ENCODE measurements around the gene EVI5.
A peak's percentile ranks its signal among the peaks of the same experiment; 100 is the strongest.
"Not testable (repeated sequence)": the region's sequence is repeated elsewhere in the genome, so short reads cannot be mapped to it uniquely, and the experiment has no call there.

EVI5 gene

DNA sequence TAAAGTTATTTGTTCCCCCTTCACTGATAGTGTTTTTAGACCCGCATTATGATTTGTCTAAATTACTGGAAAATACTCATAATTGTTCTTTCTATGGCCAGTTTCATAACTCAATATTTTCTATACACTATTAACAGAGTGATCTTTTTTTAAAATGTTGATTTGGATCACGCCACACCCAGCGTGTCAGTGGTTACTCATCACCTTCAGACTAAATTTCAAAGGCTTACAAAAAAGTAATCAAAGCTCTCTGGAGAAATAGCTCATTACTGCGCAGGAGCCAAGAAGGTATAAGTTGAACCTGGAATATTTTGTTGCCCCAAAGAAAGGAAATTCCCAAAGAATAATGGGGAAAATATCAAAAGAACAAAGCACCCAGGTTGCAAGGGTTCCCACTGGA, 104.9 kb downstream of the EVI5 start:
- DNase-seq, result no peak

DNA sequence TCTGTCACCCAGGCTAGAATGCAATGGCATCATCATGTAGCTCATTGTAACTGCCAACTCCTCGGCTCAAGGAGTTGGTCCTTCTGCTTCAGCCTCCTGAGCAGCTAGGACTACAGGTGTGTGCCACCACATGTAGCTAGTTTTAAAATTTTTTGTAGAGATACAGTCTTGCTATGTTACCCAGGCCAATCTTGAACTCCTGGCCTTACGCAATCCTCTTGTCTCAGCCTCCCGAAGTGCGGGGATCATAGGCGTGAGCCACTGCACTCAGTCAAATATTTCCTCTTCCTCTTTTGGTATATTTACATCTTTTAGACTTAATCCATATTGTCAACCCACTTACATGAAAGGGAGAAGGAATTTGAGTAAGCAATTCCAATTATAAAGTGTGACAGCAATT, 121.1 kb downstream of the EVI5 start:
- DNase-seq, result no peak

DNA sequence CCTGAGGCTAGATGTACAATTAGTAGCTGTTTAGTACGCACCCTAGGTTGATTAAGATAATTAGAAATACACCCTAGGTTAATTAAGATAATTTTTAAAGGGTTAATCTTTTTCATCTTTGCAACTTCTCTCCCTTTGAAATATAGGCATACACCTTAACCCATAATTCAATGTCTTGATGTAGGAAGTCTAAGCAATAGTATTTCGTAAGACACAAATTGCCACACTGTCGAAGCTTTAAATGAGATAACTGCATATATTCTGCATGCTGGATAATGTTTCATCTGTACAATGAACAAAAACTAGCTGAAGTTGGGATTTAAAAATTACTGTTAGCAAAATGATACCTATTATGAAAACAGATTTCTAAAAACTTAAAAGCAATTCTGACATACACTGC, 122.9 kb downstream of the EVI5 start:
- DNase-seq, result no peak

DNA sequence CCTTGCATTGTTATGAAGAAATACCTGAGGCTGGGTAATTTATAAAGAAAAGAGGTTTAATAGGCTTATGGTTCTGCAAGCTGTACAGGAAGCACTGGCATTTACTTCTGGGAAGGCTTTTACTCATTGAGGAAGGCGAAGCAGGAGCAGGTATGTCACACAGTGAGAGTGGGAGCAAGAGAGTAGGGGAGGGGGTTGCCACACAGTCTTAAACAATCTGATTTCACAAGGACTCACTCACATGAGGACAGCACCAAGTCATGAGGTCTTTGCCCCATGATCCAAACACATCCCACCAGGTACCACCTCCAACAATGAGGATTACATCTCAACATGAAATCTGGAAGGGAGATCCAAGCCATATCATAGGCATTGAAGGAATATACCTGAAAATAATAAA, 127.2 kb downstream of the EVI5 start:
- DNase-seq, result no peak

DNA sequence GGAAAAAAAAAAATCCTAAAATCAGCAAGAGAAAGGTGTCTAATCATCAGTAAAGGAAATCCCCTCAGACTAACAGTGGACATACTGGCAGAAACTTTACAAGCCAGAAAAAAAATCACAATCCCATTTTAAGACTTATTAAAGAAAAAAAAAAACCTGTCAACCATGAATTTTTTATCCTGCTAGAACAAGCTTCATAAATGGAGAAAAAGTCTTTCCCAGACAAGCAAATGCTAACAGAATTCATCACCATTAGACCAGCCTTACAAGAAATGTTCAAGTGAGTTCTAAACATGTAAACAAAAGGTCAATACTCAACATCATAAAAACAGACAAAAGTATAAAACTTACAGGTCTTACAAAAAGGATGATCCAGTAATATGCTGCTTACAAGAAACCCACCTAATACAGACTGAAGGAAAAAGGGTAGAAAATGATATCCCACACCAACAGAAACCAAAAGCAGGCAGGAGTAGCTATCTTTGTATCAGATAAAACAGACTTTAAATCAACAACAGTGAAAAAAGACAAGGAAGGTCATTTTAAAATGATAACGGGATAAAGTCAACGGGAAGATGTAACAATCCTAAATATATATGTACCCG, 129.6 kb downstream of the EVI5 start:
- DNase-seq, result no peak

DNA sequence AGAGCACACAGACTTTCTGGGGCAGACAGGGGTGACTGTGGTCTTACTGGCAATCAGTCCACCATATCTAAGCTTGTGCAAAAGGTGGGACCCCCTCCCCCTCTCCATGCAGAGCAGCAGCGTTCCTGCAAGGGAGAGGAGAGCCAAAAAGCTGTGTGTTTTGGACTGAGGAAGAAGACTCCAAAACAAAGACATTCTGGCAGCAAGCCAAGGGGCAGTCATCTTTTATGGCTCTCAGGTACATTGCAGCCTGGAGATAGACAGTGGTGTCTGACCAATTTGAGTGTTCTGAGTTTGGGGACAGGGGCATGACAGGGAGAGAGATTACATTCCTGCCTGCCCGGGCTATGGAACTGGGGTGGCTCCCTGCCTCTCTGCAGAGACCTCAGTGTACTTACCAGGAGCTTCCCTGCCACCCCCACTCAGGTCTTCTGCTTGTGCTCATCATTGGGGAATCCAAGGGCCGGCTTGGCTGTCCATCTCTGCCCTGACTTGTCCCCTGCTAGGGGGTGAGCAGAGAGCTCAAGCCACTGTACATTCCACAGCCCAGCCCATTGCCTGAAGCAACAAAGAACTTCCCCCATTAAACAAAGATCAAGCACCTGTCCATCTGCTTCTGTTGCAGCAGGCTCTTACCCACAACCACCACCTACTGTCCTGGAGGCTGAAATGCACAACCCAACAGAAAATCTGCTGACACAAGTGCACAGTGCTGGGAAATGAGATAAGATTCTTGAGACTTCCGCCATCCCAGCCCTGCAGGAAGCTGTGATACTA, 131.1 kb downstream of the EVI5 start:
- DNase-seq, result no peak

DNA sequence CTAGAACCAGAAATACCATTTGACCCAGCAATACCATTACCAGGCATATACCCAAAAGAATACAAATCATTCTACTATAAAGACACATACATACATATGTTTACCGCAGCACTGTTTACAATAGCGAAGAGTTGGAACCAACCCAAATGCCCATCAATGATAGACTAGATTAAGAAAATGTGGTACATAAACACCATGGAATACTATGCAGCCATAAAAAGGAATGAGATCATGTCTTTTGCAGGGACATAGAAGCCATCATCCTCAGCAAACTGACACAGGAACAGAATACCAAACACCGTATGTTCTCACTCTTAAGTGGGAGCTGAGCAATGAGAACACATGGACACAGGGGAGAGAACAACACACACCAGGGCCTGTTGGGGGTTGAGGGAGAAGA, 144.2 kb downstream of the EVI5 start:
- DNase-seq, result not testable (repeated sequence)

DNA sequence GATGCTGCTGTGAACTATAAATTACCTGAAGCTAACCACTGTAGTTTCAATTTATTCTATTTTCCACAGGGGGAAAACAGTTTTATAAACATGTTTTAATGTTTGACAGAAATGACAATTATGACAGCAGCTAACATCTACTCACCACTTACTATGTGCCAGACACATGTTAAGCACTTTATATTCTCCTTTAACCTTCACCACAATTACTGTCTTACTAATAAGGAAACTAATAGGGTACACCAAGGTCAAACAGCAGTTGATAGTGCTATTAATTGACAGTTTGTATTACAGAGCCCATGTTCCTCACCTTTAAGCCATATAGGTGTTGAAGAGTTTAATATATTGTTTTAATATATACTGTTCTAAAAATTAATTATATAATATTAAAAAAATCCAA, 146.4 kb downstream of the EVI5 start:
- DNase-seq, result no peak

DNA sequence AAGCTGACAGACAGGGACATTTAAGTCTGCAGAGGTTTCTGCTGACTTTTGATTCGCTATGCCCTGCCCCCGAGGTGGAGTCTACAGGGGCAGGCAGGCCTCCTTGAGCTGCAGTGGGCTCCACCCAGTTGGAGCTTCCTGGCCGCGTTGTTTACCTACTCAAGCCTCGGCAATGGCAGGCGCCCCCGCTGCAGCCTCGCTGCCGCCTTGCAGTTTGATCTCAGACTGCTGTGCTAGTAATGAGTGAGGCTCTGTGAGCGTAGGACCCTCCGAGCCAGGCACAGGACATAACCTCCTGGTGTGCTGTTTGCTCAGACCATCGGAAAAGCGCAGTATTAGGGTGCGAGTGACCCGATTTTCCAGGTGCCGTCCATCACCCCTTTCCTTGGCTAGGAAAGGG, 149.7 kb downstream of the EVI5 start:
- DNase-seq, result not testable (repeated sequence)

DNA sequence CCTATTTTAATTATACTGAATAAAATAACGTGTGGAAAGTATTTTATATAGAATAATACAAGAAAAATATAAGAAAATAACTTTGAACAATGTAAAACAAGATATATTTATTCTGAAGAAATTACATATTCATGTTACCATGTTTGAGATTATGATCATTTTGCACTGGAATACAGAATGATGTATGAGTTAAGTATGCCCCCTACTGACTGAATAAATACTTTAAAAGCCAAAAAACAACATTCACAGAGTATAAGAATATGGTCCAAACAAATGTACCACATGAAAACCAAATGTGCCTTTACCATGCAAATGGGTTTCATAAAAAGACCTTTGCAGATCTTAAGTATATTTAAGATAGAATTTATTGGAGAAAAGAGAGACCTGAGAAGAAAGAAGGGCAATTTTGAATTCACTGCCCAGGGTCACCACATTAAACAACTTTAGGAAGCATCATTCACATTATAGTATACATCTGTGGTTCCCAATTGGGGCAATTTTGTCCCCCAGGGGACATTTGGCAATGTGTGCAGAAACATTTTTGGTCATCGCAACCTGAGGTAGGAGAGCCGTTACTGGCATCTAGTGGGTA, 161.6 kb downstream of the EVI5 start:
- peak; percentile 4 for DNase-seq

DNA sequence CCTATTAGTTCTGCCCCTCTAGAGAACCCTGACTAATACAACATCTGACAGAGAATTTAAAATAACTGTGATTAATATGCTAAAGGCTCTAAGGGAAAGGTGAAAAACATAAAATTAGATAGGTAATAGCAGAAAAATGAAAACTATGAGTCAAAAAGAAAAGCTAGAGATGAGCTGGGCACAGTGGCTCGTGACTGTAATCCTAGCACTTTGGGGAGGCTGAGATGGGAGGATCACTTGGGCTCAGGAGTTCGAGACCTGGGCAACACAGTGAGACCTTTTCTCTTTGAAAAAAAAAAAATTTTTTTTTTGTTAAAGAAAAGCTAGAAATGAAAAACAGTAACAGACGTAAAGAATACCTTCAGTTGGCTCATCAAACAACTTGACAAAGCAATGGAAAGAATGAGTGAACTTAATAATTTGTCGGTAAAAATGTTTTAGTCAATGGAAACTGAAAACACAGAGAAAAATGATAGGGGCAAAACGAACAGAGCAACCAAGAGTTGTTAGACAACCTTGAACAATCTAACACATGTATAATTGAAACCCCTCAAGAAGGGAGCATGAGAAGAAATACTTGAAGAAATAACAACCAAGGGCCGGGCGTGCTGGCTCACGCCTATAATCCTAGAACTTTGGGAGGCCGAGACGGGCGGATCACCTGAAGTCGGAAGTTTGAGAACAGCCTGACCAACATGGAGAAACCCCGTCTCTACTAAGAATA, 165.3 kb downstream of the EVI5 start:
- DNase-seq, result no peak

DNA sequence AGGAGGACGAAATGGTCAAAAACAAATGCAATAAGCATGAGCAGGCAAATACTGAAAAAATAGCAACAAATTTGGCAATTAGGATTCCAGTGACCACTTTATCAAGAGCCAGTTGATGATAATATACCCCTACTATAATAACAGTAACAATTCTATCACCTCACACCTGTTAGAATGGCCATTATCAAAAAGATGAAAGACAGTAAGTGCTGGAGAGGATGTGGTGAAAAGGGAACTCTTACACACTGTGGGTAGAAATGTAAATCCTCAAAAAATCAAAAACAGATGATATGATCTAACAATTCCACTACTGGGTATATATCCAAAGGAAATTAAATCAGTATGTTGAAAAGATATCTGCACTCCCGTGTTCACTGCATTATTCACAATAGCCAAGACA, 183.9 kb downstream of the EVI5 start:
- no peak for DNase-seq

DNA sequence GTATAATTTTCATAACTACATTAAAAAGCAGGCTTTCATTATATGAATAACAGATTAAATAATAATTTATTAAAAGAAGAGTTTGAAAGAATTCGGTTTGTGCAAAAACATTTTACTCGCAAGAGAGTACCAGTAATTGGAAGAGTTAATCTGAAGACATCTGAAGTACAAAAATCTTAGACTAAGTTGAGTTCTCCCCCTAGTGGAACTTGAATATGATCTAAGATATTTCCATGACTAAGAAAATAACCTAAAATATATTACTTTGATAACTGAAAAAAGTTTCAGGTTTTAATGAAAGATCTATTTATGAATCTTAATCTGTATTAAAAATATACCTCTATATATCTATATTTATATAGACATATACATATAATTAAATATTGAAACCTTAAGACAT, 185.7 kb downstream of the EVI5 start:
- peak; percentile 21 for DNase-seq

DNA sequence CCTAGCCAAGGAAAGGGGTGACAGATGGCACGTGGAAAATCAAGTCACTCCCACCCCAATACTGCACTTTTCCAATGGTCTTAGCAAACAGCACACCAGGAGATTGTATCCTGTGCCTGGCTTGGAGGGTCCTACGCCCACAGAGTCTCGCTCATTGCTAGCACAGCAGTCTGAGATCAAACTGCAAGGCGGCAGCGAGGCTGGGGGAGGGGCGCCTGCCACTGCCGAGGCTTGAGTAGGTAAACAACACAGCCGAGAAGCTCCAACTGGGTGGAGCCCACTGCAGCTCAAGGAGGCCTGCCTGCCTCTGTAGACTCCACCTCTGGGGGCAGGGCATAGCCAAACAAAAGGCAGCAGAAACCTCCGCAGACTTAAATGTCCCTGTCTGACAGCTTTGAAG, 195.5 kb downstream of the EVI5 start:
- DNase-seq, result not testable (repeated sequence)

DNA sequence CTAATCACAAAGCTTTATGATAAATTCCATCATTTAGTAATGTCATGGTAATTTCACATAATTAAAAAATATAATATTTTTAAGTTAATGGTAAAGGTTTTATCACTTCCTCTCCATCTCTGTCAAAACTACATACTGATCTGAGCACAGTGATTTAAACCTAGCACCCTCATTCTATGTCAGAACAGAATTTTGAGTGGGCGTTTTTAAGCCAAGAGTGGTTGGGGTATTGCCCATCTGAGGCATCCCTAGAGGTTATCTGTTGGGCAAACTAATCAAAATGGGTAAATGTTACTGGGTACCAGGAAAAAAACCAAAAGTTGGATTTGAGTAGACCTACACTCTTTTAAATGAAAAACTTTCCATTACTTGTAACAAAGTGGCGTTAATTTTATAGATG, 197.5 kb downstream of the EVI5 start:
- DNase-seq, result no peak

DNA sequence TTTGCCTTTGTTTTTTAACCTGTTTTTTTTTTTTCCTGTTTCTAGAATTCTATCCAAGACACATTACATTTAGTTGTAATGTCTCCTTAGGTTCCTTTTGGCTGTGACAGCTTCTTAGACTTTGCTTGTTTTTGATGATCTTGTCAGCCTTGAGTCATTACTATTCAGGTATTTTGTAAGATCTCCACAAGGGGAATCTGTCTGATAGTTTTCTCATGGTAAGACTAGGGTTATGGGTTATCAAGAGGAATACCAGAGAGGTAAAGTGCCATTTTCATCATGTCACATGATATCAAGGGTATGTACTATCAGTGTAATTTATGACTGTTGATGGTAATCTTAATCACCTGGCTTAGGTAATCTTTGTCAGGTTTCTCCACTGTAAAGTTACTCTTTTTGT, 199.1 kb downstream of the EVI5 start:
- DNase-seq, result no peak

DNA sequence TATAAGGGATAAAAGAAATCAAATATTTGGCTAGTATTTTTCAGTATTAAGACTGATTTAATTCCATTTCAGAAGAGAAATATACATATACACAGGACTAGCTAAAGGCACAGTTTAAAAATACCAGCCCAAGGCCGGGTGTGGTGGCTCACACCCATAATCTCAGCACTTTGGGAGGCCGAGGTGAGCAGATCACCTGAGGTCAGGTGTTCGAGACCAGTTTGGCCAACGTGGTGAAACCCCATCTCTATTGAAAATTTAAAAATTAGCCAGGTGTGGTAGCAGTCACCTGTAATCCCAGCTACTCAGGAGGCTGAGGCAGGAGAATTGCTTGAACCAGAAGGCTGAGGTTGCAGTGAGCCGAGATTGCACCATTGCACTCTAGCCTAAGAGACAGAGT, 200.1 kb downstream of the EVI5 start:
- not testable (repeated sequence) for DNase-seq

DNA sequence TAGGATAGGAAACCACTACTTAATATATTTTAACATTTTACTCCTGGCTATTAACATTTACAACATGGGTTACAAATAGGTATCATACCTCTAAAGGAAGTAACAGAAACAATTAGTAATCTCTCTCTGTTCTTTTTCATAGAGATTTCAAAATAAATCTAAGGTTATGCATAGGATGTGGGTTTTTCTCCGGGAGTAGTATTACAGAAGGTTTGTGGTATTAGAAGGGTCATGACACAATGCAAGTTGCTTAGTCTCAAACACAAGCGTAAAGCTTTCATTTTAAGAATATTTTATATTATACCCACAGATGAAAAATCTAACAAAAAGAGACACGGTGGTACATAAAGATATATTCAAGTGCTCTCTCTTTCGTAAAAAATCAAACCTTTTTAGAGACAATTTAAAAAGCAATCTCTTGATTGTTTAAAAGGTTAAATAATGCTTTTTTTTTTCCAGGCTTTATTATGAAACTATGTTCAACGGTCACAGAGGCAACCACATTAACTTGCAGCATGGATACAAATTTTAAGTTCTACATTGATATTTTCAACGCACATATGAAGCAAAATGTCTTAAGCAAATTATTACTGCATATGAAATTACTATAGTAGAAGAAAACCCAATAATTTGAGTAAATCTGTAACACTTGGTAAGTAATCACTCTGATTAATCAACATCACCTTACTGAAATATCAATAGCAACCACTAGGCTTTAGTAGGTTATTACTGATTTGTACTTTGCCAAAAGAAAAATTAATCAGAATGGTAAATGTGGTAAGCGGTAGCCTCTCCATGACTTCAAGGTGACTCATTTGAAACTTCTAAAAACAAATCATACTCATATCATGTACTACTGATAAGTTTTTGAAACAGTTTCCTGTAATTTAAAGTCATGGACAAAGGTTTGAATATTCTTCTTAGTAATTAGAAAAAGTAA, 200.8 kb downstream of the EVI5 start:
- DNase-seq, result peak; percentile 49

DNA sequence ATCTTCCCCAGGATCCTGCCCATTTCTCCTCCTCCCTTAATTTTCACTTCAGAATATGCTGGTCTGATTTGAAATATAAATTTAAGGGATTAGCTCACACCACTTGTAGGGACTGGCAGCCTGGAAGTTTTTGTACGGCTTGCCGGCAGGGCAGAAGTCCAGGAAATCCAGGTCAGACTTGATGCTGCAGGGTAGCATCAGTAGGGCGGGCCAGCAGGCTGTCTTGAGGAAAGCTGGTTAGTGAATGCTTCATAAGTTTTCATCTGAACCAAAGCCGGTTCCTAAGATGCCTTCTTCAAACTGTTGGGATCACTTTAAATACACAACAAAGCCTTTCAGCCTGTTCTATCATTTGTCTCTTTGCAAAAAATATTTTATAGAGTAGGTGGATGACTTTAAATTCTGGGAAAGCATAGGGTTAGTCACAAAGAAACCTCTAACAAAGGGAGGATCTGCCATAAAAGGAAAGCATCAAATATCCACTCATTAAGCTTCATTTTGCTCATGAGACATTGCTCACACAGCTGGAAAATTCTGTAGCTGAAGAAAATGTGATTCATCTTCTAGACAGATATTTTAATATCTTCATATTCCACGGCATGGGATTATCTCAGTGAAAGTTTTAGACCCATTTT, 207.5 kb downstream of the EVI5 start:
- peak; percentile 39 for DNase-seq

DNA sequence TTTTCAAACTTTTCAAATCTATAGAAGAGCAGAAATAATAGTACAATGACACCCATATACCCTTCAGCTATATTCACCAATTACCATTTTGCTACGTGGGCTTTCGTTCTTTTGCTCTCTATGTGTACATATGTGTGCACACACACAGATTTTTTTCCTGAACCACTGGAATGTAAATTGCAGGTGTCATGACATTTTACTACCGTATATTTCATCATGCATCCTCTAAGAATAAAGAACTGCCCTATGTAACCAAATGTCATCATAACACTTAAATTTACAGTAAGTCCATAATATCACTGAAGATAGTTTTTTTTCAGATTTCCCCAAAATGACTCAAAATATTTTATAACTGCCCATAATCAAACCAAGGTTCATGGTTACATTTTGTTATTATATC, 209.8 kb downstream of the EVI5 start:
- DNase-seq, result no peak

DNA sequence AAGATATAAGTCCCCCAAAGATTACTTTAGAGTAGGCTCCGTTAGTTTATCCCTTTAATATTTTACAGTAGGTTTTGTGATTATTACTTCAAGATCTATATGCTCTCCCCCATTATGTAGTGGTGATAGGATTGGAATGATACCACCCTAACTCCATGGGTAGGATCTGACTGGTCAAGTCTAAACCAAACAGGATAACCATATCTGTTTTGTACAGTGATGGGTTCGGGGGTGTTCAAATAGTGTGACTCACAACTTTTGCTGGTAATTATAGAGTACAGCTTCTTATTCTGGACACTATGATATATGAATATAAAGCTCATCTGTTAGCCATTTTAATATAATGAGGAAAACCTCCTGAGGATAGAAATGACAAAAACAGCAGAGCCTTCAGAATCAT, 212.4 kb downstream of the EVI5 start:
- DNase-seq, result no peak

DNA sequence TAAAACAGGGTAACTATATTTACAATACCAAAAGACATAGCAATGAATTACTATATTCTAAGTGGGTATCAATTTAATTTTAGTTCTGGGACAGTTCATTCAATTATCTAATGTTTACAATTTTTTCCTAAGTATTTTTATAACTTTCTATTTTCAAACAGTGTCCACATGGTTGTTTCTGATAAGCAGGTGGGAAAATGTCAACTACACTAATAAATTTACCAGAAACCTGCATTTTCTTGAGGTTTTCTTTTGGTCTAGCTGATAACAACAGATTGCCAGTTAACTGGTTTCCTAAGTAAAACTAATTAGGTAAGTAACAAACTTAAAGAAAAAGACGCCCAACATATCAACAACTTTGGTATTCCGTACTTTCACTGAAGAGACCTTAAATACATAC, 213.3 kb downstream of the EVI5 start:
- no peak for DNase-seq
